H9 (cell line): ENCODE measurements around the gene DDX39A. TPM values are rescaled to one million over a fixed set of nuclear protein-coding genes. Genes with fewer than 3 reads are reported as not detected.
A peak's percentile ranks its signal among the peaks of the same experiment; 100 is the strongest.

Experiments used
- DNase-seq: peaks from one replicate; pipeline ENCODE4 v3.0.0-alpha.2; 2017
- H2AFZ ChIP-seq: one replicate; pipeline ENCODE4 v1.6.1; 2013; ENCODE audit warnings: mild to moderate bottlenecking, low read length, control low read depth, moderate library complexity
- H2AK5ac ChIP-seq: 2 replicates; pipeline ENCODE4 v1.6.1; 2013; ENCODE audit warnings: low read length, control low read depth, mixed read lengths; ENCODE audit not compliant: insufficient read length
- H2BK120ac ChIP-seq: one replicate; pipeline ENCODE4 v1.6.1; 2013; ENCODE audit warnings: low read depth, mild to moderate bottlenecking, low read length, control low read depth, inconsistent platforms; ENCODE audit not compliant: poor library complexity, severe bottlenecking
- H2BK12ac ChIP-seq: 2 replicates; pipeline ENCODE4 v1.6.1; 2013; ENCODE audit warnings: low read length, control low read depth, mixed read lengths, low read depth; ENCODE audit not compliant: insufficient read length
- H2BK15ac ChIP-seq: 2 replicates; pipeline ENCODE4 v1.6.1; 2013; ENCODE audit warnings: low read depth, low read length, control low read depth
- H2BK20ac ChIP-seq: one replicate; pipeline ENCODE4 v1.6.1; 2013; ENCODE audit warnings: low read depth, mild to moderate bottlenecking, low read length, control low read depth, inconsistent platforms; ENCODE audit not compliant: poor library complexity, severe bottlenecking
- H2BK5ac ChIP-seq: 2 replicates; pipeline ENCODE4 v1.6.1; 2013; ENCODE audit warnings: low read length, control low read depth, mixed read lengths; ENCODE audit not compliant: insufficient read length
- H3K14ac ChIP-seq: 2 replicates; pipeline ENCODE4 v1.6.1; 2013; ENCODE audit warnings: low read length, control low read depth; ENCODE audit not compliant: insufficient read depth
- H3K18ac ChIP-seq: 2 replicates; pipeline ENCODE4 v1.6.1; 2013; ENCODE audit warnings: low read depth, mild to moderate bottlenecking, mixed read lengths, low read length, control low read depth; ENCODE audit not compliant: insufficient read length
- H3K23ac ChIP-seq: 2 replicates; pipeline ENCODE4 v1.6.1; 2013; ENCODE audit warnings: low read length, control low read depth, mixed read lengths, low read depth; ENCODE audit not compliant: insufficient read length
- H3K23me2 ChIP-seq: 2 replicates; pipeline ENCODE4 v1.6.1; 2013; ENCODE audit warnings: low read depth, mild to moderate bottlenecking, mixed read lengths, low read length, control low read depth; ENCODE audit not compliant: insufficient read length, poor library complexity, severe bottlenecking
- H3K27ac ChIP-seq: 2 replicates; pipeline ENCODE4 v1.5.1; 2013; ENCODE audit warnings: low read length, control low read depth, mixed read lengths, low read depth; ENCODE audit not compliant: insufficient read length
- H3K27me3 ChIP-seq: 2 replicates; pipeline ENCODE4 v1.6.1; 2013; ENCODE audit warnings: low read length, control low read depth, inconsistent platforms; ENCODE audit not compliant: insufficient read depth
- H3K4ac ChIP-seq: 2 replicates; pipeline ENCODE4 v1.6.1; 2013; ENCODE audit warnings: low read depth, mild to moderate bottlenecking, control low read depth, inconsistent platforms, low read length, moderate library complexity
- H3K4me1 ChIP-seq: 2 replicates; pipeline ENCODE4 v1.6.1; 2013; ENCODE audit warnings: low read length, control low read depth, inconsistent platforms; ENCODE audit not compliant: insufficient read depth
- H3K4me2 ChIP-seq: 2 replicates; pipeline ENCODE4 v1.6.1; 2013; ENCODE audit warnings: low read length, control low read depth, mixed read lengths; ENCODE audit not compliant: insufficient read length, insufficient read depth
- H3K56ac ChIP-seq: 2 replicates; pipeline ENCODE4 v1.6.1; 2013; ENCODE audit warnings: low read depth, mild to moderate bottlenecking, mixed read lengths, low read length, control low read depth; ENCODE audit not compliant: insufficient read length
- H3K79me1 ChIP-seq: 2 replicates; pipeline ENCODE4 v1.6.1; 2013; ENCODE audit warnings: low read depth, mild to moderate bottlenecking, moderate library complexity, low read length, control low read depth, inconsistent platforms; ENCODE audit not compliant: insufficient read depth, poor library complexity, severe bottlenecking
- H3K79me2 ChIP-seq: 2 replicates; pipeline ENCODE4 v1.6.1; 2013; ENCODE audit warnings: low read length, control low read depth, inconsistent platforms; ENCODE audit not compliant: insufficient read depth
- H3K9ac ChIP-seq: 2 replicates; pipeline ENCODE4 v1.6.1; 2013; ENCODE audit warnings: low read length, control low read depth, mixed read lengths; ENCODE audit not compliant: insufficient read length; ENCODE audit errors: extremely low read depth
- H3K9me3 ChIP-seq: one replicate; pipeline ENCODE4 v1.6.1; 2013; ENCODE audit warnings: low read depth, low read length, inconsistent platforms; ENCODE audit not compliant: control insufficient read depth
- H3T11ph ChIP-seq: one replicate; pipeline ENCODE4 v1.6.1; 2013; ENCODE audit warnings: mild to moderate bottlenecking, low read length, control low read depth, inconsistent platforms
- H4K20me1 ChIP-seq: one replicate; pipeline ENCODE4 v1.6.1; 2013; ENCODE audit not compliant: control insufficient read depth, insufficient read length, insufficient read depth
- H4K5ac ChIP-seq: 2 replicates; pipeline ENCODE4 v1.6.1; 2013; ENCODE audit warnings: low read depth, mild to moderate bottlenecking, mixed read lengths, low read length, control low read depth; ENCODE audit not compliant: insufficient read length
- H4K8ac ChIP-seq: replicated peaks from 2 replicates; pipeline ENCODE4 v1.6.1; 2013; ENCODE audit warnings: low read length, control low read depth, mixed read lengths, low read depth; ENCODE audit not compliant: insufficient read length
- H4K91ac ChIP-seq: 2 replicates; pipeline ENCODE4 v1.6.1; 2013; ENCODE audit warnings: low read depth, mild to moderate bottlenecking, moderate library complexity, mixed read lengths, low read length, control low read depth; ENCODE audit not compliant: insufficient read length
- H3K27ac Mint-ChIP-seq, 3 experiments: 2 replicates in 2 of 3; 3 replicates in 1 of 3; pipeline ENCODE4 v1.8.0; 2020 to 2021; ENCODE audit warnings: mixed read lengths in 3 of 3, mild to moderate bottlenecking in 1 of 3, moderate library complexity in 1 of 3
- H3K27me3 Mint-ChIP-seq: 2 replicates; pipeline ENCODE4 v1.8.0; 2021; ENCODE audit warnings: low read depth, mild to moderate bottlenecking, moderate library complexity, mixed read lengths
- H3K36me3 Mint-ChIP-seq, 3 experiments: 2 replicates in 2 of 3; 3 replicates in 1 of 3; pipeline ENCODE4 v1.8.0; 2020 to 2021; ENCODE audit warnings: low read depth in 3 of 3, mixed read lengths in 3 of 3; ENCODE audit not compliant: insufficient read depth in 1 of 3
- H3K4me1 Mint-ChIP-seq, 2 experiments: 2 replicates each; pipeline ENCODE4 v1.8.0; 2020; ENCODE audit warnings: mixed read lengths in 2 of 2
- H3K4me3 Mint-ChIP-seq, 2 experiments: 2 replicates in 1 of 2; 3 replicates in 1 of 2; pipeline ENCODE4 v1.8.0; 2020 to 2021; ENCODE audit warnings: mild to moderate bottlenecking in 2 of 2, mixed read lengths in 2 of 2, moderate library complexity in 1 of 2
- H3K9me3 Mint-ChIP-seq, 2 experiments: 2 replicates in 1 of 2; 3 replicates in 1 of 2; pipeline ENCODE4 v1.8.0; 2020; ENCODE audit warnings: mild to moderate bottlenecking in 2 of 2, mixed read lengths in 2 of 2, moderate library complexity in 1 of 2
- WGBS: extraction: QIAGEN DNeasy Blood & Tissue Kit; methylation state at CpG from one replicate; pipeline ENCODE4 v1.1.7; 2013; ENCODE audit warnings: missing lambda C conversion rate, low lambda C conversion rate, mixed read lengths; ENCODE audit not compliant: insufficient read length; ENCODE audit errors: extremely low coverage; 5-methylcytosine and 5-hydroxymethylcytosine counted together
- total RNA-seq: library from RNA; stranded (reverse); gene quantifications from 2 replicates; pipeline ENCODE4 v1.2.1, GENCODE V29; 2021
- TF ChIP-seq, protein P1 (sequence below): fragments of 200-600 bp; sonication (generic); conservative IDR thresholded peaks from 3 replicates; pipeline ENCODE4 v1.8.0; 2021; ENCODE audit warnings: antibody characterized with exemption, mild to moderate bottlenecking

DDX39A gene
- total RNA-seq, 1 experiment from 2014 or later, result 137 TPM

DNA sequence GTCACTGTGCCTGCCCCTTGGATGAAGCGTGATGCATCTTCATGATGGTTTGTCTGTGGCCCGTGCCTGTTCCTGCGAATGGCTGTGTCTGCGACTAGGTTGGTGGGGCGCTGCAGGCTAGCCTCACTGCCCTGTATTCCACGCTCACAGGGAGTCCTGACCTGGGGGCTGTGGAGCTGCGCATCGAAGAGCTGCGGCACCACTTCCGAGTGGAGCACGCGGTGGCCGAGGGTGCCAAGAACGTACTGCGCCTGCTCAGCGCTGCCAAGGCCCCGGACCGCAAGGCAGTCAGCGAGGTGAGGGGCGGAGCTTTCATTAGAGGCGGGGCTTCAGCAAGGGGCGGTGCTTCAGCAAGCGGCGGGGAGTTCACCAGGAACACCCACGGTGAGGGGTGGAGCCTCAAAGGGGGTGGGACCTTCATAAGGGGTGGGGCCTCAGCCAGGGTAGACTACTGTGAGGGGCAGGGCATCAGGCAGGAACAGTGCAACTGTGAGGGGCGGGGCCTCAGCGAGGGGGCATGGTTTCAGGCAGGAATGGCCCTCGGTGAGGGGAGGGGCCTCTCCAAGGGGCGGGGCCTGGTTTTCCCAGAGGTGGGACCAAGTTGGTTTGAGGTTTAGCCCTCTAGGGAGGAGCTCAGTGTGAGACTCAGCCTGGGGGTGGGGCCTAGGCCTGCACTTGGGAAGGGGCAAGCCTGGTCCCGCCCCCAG, 31.2 kb upstream of the DDX39A start:
- H3K23me2 ChIP-seq, result no peaks in the 10 kb centered on the region
- TF ChIP-seq, protein P1, sequence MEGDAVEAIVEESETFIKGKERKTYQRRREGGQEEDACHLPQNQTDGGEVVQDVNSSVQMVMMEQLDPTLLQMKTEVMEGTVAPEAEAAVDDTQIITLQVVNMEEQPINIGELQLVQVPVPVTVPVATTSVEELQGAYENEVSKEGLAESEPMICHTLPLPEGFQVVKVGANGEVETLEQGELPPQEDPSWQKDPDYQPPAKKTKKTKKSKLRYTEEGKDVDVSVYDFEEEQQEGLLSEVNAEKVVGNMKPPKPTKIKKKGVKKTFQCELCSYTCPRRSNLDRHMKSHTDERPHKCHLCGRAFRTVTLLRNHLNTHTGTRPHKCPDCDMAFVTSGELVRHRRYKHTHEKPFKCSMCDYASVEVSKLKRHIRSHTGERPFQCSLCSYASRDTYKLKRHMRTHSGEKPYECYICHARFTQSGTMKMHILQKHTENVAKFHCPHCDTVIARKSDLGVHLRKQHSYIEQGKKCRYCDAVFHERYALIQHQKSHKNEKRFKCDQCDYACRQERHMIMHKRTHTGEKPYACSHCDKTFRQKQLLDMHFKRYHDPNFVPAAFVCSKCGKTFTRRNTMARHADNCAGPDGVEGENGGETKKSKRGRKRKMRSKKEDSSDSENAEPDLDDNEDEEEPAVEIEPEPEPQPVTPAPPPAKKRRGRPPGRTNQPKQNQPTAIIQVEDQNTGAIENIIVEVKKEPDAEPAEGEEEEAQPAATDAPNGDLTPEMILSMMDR, result no peak
- H4K8ac ChIP-seq, result no peak overlapping the region
- no peak overlapping the region for H2BK5ac ChIP-seq
- H4K5ac ChIP-seq, result no peak overlapping the region
- no peak overlapping the region for H3K14ac ChIP-seq
- H2AK5ac ChIP-seq, result no peak overlapping the region
- no peaks in the 10 kb centered on the region for H3K27me3 ChIP-seq
- H3K18ac ChIP-seq, result no peak overlapping the region
- no peak overlapping the region for H3K56ac ChIP-seq
- no peaks in the 10 kb centered on the region for H3K9me3 Mint-ChIP-seq
- WGBS, result no CpG with 5 or more reads among the region's 30 CpGs
- peaks cover 45 to 74% (median 66%) of the 10 kb centered on the region in 3 experiments for H3K36me3 Mint-ChIP-seq
- peaks cover 0 to 5% of the 10 kb centered on the region in 2 experiments; a peak in 1 of 4 replicates for H3K4me1 Mint-ChIP-seq
- no peak overlapping the region for H4K91ac ChIP-seq
- peaks cover 5% of the 10 kb centered on the region for H4K20me1 ChIP-seq
- no peak overlapping the region for H2BK12ac ChIP-seq
- no peak overlapping the region for H3K9ac ChIP-seq
- H3K9me3 ChIP-seq, result no peaks in the 10 kb centered on the region
- no peak overlapping the region for H3K27ac ChIP-seq
- no peak overlapping the region for H3K4me2 ChIP-seq
- H3K27ac Mint-ChIP-seq, result peak overlapping the region; percentile 34 to 75 (median 51); a peak in 4 of 7 replicates
- no peak overlapping the region for H3K23ac ChIP-seq
- H3K4ac ChIP-seq, result no peak overlapping the region
- no peak overlapping the region for H3T11ph ChIP-seq
- H2BK20ac ChIP-seq, result no peak overlapping the region
- no peak overlapping the region for H2AFZ ChIP-seq
- peak overlapping the region in 1 of 2 experiments; percentile 57; a peak in 2 of 5 replicates for H3K4me3 Mint-ChIP-seq
- no peaks in the 10 kb centered on the region for H3K79me1 ChIP-seq
- H2BK120ac ChIP-seq, result no peak overlapping the region
- peak; percentile 99 for DNase-seq
- H2BK15ac ChIP-seq, result no peak overlapping the region
- H3K27me3 Mint-ChIP-seq, result no peaks in the 10 kb centered on the region; the same call in 1 of the 2 replicates
- no peaks in the 10 kb centered on the region for H3K4me1 ChIP-seq
- no peaks in the 10 kb centered on the region for H3K79me2 ChIP-seq
